GM04504 (cell line): ENCODE results near the gene MED1.
"Not testable (repeated sequence)": the region's sequence is repeated elsewhere in the genome, so short reads cannot be mapped to it uniquely, and the experiment has no call there.

ENCODE experiments used
- DNase-seq: peaks from one replicate; pipeline ENCODE4 v3.0.0-alpha.2; 2012; ENCODE audit warnings: low read depth

Gene MED1

GRCh38 chr17:39450847-39451581 lies at the start of gene MED1:
Gene MED1 (minus strand): TSS chr17:39451263. CDS start chr17:39451062, 201 bp downstream.
- peak; percentile 97 for DNase-seq

GRCh38 chr17:39496921-39497320 lies 45.9 kb upstream of the MED1 start:
- not testable (repeated sequence) for DNase-seq

GRCh38 chr17:39487946-39488345 lies 36.9 kb upstream of the MED1 start:
- no peak for DNase-seq

- DNase-seq = not testable (repeated sequence)
Observed at GRCh38 chr17:39487490-39487889, 36.4 kb upstream of the MED1 start.

GRCh38 chr17:39486242-39486641 lies 35.2 kb upstream of the MED1 start:
- no peak for DNase-seq

- peak; percentile 85 for DNase-seq
Observed at GRCh38 chr17:39485555-39485954, 34.5 kb upstream of the MED1 start.

- no peak for DNase-seq
Observed at GRCh38 chr17:39484178-39484577, 33.1 kb upstream of the MED1 start.

GRCh38 chr17:39483506-39483905 lies 32.4 kb upstream of the MED1 start:
- no peak for DNase-seq

- not testable (repeated sequence) for DNase-seq
Observed at GRCh38 chr17:39479631-39480030, 28.6 kb upstream of the MED1 start.

- DNase-seq = no peak
Observed at GRCh38 chr17:39473310-39473709, 22.2 kb upstream of the MED1 start.

- not testable (repeated sequence) for DNase-seq
Observed at GRCh38 chr17:39468610-39469009, 17.5 kb upstream of the MED1 start.

- not testable (repeated sequence) for DNase-seq
Observed at GRCh38 chr17:39464639-39465181, 13.6 kb upstream of the MED1 start.

GRCh38 chr17:39462631-39463375 lies 11.7 kb upstream of the MED1 start:
- DNase-seq = no peak

- no peak for DNase-seq
Observed at GRCh38 chr17:39461926-39462569, 11.0 kb upstream of the MED1 start.

GRCh38 chr17:39461113-39461925 lies 10.3 kb upstream of the MED1 start, which contains the start of gene CDK12:
Gene CDK12 (plus strand): TSS chr17:39461486. CDS start chr17:39462072, 586 bp downstream.
- peak; percentile 99 for DNase-seq

GRCh38 chr17:39455919-39456318 lies 4.9 kb upstream of the MED1 start:
- no peak for DNase-seq

- DNase-seq = no peak
Observed at GRCh38 chr17:39450051-39450450, 1.0 kb downstream of the MED1 start.

GRCh38 chr17:39447561-39447960 lies 3.5 kb downstream of the MED1 start:
- DNase-seq = no peak

- no peak for DNase-seq
Observed at GRCh38 chr17:39443326-39443725, 7.7 kb downstream of the MED1 start.

GRCh38 chr17:39439868-39440267 lies 11.2 kb downstream of the MED1 start:
- not testable (repeated sequence) for DNase-seq

GRCh38 chr17:39429600-39429999 lies 21.5 kb downstream of the MED1 start:
- DNase-seq = no peak

- no peak for DNase-seq
Observed at GRCh38 chr17:39416141-39416540, 34.9 kb downstream of the MED1 start.
